Measurements from ENCODE around the gene ABCC1. TPM values are rescaled to one million over a fixed set of nuclear protein-coding genes. Genes with fewer than 3 reads are reported as not detected.

Gene ABCC1
- total RNA-seq, 2 experiments from 2014 or later = 42.9 to 44.8 TPM

DNA sequence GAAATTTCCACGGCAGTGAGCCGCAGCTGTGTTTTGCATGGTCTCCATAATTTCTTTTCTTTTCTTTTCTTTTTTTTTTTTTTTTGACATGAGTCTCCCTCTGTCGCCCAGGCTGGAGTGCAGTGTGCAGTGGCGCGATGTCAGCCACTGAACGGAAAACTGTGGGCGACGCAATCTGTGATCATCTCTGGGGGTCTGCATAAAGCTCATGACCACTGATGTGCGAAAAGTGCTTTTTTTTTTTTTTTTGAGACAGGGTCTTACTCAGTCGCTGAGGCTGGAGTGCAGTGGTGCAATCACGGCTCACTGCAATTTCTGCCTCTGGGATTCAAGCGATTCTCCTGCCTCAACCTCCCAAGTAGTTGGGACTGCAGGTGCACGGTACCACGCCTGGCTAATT, 156.2 kb downstream of the ABCC1 start:
- H3K4me1 ChIP-seq (ENCODE audit: insufficient read depth, low read length) = no peaks in the 10 kb centered on the region
- Mint-ChIP-seq H3K27me3 (no peaks in the 10 kb centered on the region), H3K4me3 (no peak overlapping the region), H3K4me1 (ENCODE audit: low read depth) (no peaks in the 10 kb centered on the region), H3K36me3 (ENCODE audit: low read depth) (peaks cover 84% of the 10 kb centered on the region), H3K27ac (no peak overlapping the region), H3K9me3 (no peaks in the 10 kb centered on the region)
- no peak overlapping the region for H3K4me3 ChIP-seq (ENCODE audit: low read length)
- ATAC-seq (ENCODE audit: poor library complexity) (no peak), DNase-seq (no peak)
- POLR2A ChIA-PET = no interaction called here
- intact Hi-C loops (cut with DNase I, micrococcal nuclease) = no loop called here
- no peaks in the 10 kb centered on the region for H3K9me3 ChIP-seq (ENCODE audit: control insufficient read depth in 1 of 2, insufficient read depth in 1 of 2, low read length in 2 of 2)
- H3K27me3 ChIP-seq (ENCODE audit: control insufficient read depth in 1 of 2, insufficient read depth in 2 of 2, low read length in 2 of 2) = no peaks in the 10 kb centered on the region
- peaks cover 62% of the 10 kb centered on the region for H3K36me3 ChIP-seq (ENCODE audit: insufficient read depth, low read length)
- no peak overlapping the region for H3K27ac ChIP-seq (ENCODE audit: low read depth in 1 of 2, low read length in 2 of 2)
- CTCF ChIA-PET = no interaction called here
- TF ChIP-seq, protein P1, sequence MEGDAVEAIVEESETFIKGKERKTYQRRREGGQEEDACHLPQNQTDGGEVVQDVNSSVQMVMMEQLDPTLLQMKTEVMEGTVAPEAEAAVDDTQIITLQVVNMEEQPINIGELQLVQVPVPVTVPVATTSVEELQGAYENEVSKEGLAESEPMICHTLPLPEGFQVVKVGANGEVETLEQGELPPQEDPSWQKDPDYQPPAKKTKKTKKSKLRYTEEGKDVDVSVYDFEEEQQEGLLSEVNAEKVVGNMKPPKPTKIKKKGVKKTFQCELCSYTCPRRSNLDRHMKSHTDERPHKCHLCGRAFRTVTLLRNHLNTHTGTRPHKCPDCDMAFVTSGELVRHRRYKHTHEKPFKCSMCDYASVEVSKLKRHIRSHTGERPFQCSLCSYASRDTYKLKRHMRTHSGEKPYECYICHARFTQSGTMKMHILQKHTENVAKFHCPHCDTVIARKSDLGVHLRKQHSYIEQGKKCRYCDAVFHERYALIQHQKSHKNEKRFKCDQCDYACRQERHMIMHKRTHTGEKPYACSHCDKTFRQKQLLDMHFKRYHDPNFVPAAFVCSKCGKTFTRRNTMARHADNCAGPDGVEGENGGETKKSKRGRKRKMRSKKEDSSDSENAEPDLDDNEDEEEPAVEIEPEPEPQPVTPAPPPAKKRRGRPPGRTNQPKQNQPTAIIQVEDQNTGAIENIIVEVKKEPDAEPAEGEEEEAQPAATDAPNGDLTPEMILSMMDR (IDR thresholded peaks at IDR 0.05) = no peak

DNA sequence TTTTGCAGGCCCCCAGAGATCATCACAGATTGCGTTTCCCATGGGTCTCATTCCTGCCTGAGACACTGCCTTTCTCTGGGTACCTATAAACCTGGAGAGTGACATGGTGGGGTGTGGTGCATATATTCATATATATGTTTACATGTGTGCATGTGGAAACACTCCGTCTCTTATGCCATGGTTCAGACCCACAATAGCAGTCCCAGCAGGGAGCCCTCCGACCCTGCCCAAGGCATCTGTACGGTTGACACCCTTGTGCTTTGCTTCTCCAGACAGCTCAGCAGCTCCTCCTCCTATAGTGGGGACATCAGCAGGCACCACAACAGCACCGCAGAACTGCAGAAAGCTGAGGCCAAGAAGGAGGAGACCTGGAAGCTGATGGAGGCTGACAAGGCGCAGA, 157.1 kb downstream of the ABCC1 start:
- H3K27ac ChIP-seq (ENCODE audit: low read depth in 1 of 2, low read length in 2 of 2) = no peak overlapping the region
- Mint-ChIP-seq H3K27me3 (no peaks in the 10 kb centered on the region), H3K27ac (no peak overlapping the region), H3K4me3 (no peak overlapping the region), H3K9me3 (no peaks in the 10 kb centered on the region), H3K4me1 (ENCODE audit: low read depth) (no peaks in the 10 kb centered on the region), H3K36me3 (ENCODE audit: low read depth) (peaks cover 88% of the 10 kb centered on the region)
- no peaks in the 10 kb centered on the region for H3K4me1 ChIP-seq (ENCODE audit: insufficient read depth, low read length)
- H3K27me3 ChIP-seq (ENCODE audit: control insufficient read depth in 1 of 2, insufficient read depth in 2 of 2, low read length in 2 of 2) = no peaks in the 10 kb centered on the region
- intact Hi-C loops (cut with DNase I, micrococcal nuclease) = no loop called here
- no peak for ATAC-seq (ENCODE audit: poor library complexity)
- POLR2A ChIA-PET = no interaction called here
- TF ChIP-seq, protein P1 (IDR thresholded peaks at IDR 0.05) = no peak
- no peaks in the 10 kb centered on the region for H3K9me3 ChIP-seq (ENCODE audit: control insufficient read depth in 1 of 2, insufficient read depth in 1 of 2, low read length in 2 of 2)
- H3K36me3 ChIP-seq (ENCODE audit: insufficient read depth, low read length) = peaks cover 70% of the 10 kb centered on the region
- CTCF ChIA-PET = no interaction called here
- no peak overlapping the region for H3K4me3 ChIP-seq (ENCODE audit: low read length)
- DNase-seq = no peak

DNA sequence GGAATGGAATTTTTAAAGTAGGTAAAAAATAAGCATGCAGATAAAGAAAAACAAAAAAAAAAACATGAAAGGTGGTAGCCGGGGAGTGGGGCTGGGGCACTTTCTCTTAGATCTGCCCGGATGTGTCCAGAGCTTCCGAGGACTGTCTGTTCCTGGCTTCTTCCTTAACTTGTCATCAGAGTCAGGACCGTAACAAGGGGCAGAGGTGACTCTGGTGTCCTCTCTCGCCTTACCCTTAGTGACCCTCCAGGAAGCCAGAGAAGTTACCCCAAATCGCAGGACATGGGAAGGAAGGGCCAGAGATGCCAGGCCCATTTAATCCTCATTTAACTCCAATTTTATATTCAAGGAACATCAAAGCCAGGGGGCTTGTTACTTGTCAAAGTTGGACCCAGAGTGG, 158.4 kb downstream of the ABCC1 start:
- intact Hi-C loops (cut with DNase I, micrococcal nuclease) = no loop called here
- Histone ChIP-seq H3K27me3 (ENCODE audit: control insufficient read depth in 1 of 2, insufficient read depth in 2 of 2, low read length in 2 of 2) (no peaks in the 10 kb centered on the region), H3K4me3 (ENCODE audit: low read length) (no peak overlapping the region), H3K36me3 (ENCODE audit: insufficient read depth, low read length) (peaks cover 76% of the 10 kb centered on the region), H3K9me3 (ENCODE audit: control insufficient read depth in 1 of 2, insufficient read depth in 1 of 2, low read length in 2 of 2) (no peaks in the 10 kb centered on the region), H3K27ac (ENCODE audit: low read depth in 1 of 2, low read length in 2 of 2) (no peak overlapping the region), H3K4me1 (ENCODE audit: insufficient read depth, low read length) (no peaks in the 10 kb centered on the region)
- Mint-ChIP-seq H3K27ac (no peak overlapping the region), H3K27me3 (no peaks in the 10 kb centered on the region), H3K9me3 (no peaks in the 10 kb centered on the region), H3K36me3 (ENCODE audit: low read depth) (peaks cover 89% of the 10 kb centered on the region), H3K4me1 (ENCODE audit: low read depth) (no peaks in the 10 kb centered on the region), H3K4me3 (no peak overlapping the region)
- TF ChIP-seq, protein P1 (IDR thresholded peaks at IDR 0.05) = no peak
- ChIA-PET CTCF (no interaction called here), POLR2A (no interaction called here)
- ATAC-seq (ENCODE audit: poor library complexity) (no peak), DNase-seq (no peak)

Measured in CD4-positive, alpha-beta T cell (primary cell).